Stimulated activated CD8-positive, alpha-beta memory T cell treated with anti-CD3 and anti-CD28 coated beads, Interleukin-15, amount 100 ng/mL, for 24 hours (primary cell): Measurements from ENCODE around the gene ALX4.

ENCODE experiments used
- DNase-seq: peaks from one replicate; pipeline ENCODE4 v3.0.0-alpha.2; 2020; ENCODE audit warnings: low read depth

Gene ALX4

DNA sequence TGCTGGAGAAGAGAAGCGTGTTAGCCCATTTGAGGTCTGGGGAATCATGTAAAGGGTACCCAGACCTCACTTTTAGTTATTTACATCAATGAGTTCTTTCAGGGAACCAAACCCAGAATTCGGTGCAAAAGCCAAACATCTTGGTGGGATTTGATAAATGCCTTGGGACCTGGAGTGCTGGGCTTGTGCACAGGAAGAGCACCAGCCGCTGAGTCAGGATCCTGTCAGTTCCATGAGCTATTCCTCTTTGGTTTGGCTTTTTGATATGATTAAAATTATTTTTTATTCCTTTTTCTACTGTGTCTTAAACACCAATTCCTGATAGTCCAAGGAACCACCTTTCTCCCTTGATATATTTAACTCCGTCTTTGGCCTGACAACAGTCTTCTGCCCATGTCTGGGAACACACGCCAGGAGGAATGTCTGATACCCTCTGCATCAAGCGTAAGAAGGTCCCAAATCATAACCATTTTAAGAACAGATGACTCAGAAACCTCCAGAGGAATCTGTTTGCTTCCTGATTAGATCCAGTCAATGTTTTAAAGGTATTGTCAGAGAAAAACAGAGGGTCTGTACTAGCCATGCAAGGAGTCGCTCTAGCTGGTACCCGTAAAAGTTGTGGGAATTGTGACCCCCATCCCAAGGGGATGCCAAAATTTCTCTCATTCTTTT is 65.2 kb downstream of the ALX4 start:
- DNase-seq: no peak

DNA sequence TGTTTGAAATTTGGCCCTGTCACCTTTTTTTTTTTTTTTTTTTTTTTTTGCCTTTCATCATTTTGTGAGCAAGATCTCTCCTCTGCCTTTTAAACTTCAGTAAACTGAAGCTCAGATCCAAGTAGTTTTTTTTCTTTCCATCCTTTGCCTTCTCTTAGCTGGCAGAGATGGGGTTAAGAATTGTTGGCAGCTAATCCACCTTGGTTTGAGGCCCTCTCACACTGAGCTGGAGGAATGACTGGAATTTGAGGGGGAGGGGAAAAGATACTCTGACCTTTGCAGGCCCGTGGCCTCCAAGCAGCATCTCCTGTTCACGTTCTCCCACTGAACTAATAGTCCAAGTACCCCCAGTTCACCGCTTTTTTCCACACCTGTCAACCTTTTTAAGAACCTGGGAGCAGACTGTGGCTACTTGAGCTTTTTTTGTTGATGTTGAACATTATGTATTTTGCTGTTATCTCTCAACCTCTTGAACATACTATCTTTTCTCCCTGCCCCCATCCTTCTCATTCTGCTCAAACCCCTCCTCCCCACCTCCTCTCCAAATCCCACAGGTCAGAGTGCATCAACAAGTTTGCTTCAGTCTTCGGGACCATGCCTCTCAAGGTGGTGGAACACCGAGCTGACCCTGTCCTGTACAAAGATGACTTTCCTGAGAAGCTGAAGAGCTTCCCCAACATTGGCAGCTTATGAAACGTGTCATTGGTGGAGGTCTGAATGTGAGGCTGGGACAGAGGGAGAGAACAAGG is 66.2 kb downstream of the ALX4 start:
- no peak for DNase-seq

DNA sequence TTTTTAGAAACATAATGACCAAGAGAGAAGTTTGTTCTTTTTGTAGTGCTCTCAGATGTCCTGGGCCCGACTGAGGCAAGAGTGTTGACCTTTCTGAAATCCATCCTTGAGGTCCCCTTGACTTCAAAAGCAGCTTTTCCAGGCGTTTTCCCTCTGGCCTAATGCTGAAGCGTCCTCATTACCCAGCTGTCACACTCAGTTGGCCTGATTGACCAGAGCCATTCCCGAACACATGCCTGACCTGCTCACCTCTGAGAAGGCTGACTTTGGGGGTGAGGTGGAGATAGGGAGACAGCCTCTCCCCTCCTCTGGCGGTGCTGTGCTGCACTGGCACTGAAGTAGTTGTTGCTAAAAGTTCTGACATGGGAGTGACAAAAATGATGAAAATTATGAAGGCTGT is 66.9 kb downstream of the ALX4 start:
- no peak for DNase-seq

DNA sequence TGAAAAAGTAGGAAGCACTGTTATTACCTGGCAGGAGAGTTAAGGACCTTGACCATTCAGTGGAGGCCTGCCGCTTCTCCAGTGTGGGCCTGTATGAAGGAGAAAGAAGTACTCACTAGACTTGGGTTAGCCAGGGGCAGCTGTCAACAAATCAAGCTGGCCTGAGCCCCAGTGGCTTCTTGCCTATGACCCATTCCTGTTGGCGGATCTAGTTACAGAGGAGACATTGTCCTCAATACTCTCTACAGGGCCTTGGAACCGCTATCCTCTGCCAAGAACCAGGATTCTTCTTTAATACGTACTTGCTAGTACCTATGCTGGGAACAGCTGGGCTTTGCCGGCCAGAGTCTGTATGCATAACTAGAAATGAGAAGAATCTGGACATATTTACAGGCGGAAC is 68.1 kb downstream of the ALX4 start:
- no peak for DNase-seq

DNA sequence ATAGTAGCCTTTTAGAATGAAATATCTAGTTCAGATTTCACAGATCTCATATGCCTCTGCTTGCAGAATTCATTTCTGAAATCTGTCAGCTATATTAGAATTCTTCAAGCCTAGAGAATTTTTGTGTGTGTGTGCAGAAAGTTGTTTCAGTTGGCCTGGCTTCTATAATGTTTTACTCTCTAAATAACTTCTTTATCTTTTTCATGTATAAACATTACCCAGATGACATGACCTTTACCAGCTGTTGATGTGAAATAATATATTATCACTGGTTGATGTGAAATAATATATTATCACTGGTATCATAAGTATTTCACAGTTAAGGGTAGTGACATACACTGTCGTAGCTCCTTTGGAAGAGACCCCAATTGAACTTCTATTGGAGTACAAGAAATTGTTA is 72.8 kb downstream of the ALX4 start:
- DNase-seq: no peak

DNA sequence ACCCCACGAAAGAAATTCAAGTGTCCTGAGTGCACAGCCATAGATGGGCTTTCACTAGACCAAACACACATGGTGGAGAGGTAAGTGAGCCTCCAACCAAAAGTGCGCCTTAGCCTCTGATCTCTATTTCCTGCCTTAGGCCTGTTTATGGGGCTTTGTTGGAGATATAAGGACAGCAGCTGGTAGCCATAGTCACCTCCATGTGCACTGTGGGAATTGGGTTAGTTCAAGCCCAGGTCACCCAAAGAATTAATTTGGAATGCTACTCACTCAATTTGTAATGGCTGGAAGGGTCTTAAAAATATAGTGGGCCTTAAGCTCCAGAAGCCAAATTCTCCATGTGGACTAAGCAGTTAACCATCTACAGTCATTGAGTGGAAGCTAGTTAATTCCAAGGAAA is 73.6 kb downstream of the ALX4 start:
- no peak for DNase-seq

DNA sequence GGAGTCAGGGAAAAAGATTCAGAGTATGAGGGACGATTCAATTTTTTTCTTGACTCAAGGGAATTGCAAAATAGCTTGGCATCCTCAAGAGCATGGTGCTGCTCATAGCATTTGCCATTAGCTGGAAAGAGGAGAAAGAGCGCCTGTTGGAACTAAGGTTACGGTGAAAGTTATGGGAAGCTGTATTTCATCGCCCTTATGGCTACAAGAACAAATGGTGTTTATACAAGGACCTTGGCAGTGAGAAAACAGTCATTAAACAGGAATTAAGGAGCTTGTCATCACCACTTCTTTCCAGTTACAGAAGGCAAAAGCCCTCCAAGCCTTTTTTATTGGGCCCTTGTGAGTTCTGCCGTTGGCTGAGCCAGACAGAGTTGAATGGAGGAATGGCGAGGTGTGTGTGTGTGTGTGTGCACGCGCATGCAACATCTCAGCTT is 74.2 kb downstream of the ALX4 start:
- DNase-seq: no peak

DNA sequence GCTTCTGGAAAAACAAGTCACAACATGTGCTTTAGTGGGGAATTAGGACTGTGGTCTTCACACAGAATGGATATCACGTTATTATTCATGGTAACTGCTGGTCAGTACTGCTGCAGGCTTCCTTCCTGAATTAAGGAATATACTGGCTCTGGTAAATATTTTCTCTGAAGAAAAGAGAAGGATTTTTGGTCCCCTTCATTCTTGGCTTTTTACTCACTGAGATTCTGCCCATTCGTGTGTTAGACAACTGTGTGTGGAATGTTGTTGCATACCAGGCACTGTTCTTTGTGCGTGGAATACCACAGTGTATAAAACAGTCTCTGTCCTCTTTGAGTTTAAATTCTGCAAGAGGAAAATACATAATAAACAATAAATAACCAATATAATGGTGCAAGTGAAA is 80.3 kb downstream of the ALX4 start:
- no peak for DNase-seq

DNA sequence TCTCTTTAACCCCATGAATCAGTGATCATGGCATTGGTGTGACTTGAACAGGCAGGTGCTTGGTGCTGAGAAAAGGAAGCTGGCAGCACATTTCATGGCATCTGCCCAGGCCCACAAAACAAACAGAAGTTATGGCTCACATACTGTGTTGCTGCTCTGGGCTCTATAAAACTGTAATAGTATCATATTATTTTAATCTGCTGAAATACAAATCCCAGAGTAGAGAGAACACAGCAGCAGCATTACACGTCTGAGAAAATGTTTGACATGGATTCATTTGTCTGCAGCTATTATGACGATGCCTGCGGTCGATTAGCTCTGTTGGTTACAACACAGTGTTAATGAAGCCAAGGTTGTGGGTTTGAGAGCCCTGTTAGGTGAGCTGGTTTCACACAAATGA is 80.8 kb downstream of the ALX4 start:
- DNase-seq: no peak

DNA sequence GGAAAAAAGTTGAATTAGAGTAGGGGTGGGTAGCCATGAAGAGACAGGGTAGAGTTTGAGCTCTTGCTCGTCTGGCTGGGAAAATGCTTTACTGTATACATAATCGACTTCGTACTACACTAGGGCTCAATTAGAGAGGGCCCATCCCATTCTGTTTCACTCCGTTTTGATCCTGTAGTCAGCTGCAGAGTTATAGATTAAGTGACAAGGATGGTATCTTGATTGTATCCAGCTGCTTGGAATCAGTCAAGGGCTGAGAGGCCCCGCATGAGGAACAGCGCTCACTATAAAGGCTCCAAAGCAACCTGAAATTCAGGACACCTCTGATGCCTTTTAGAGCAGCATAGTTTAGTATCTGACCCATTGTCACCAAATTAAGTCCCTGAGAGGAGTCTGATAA is 81.6 kb downstream of the ALX4 start:
- DNase-seq: no peak

DNA sequence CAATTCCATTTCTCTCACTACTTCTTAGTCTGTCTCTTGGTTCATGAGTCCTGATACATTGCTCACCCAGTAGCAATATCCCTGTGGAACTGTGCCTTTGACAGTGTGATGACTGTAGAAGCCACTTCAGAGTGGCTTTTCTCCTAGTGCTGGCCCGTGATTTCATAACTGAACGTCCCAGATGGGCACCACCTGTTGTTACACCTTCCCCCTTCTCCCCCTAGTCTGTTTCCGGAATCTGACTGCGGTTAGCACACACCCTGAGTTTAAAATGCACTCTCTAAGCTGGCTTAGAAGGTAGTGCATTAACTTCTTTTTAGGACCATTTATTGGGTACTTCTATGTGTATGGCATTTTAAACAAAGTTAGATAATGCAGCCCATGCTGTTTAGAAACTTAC is 83.0 kb downstream of the ALX4 start:
- DNase-seq: no peak

DNA sequence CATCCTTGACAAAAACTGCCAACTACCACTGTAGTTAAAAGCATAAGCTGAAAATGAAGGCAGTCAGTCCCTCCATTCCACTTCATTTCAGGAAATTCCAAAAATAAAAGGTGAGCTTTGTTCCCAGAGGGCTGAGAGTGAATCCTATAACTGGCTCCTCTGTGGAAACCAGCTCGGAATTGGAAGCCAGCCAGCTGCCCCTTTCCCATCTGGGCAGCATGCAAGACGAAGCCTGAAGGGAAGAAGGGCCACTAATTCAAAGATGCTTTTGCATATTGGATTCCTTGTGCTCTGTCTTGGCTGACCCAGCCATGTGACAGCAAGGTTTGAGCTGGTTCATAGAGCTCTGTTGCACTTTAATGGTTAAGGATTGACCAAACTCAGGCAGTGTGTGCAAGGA is 83.4 kb downstream of the ALX4 start:
- DNase-seq: no peak

DNA sequence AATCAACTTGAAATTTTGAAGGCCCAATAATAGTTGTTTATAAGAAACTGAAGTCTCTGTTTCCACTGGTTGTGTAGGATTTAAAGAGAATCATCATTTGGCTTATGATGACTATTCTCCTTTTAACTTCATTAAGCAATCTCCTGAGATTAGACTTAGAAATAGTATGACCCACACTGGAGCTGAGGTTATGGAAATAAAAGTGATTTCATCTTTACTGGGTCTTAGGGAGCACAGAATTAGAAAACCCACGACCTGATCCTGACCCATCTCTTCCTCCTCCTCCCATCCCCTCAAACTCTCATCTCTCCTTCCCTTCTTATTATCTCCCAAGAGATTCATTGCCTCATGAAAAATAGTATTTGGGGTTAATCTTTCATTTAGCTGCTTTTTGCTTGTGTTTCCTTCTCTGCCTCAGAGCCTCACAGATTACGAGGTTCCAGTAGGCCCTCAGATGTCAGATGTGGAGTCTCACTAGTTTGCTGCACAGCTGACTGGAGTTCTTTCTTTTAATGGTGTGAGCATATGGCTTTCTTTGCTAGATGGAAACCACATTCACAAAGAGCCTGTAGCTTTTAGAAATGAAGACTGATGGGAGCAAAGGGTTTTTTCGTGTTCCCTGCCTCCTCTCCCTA is 85.0 kb downstream of the ALX4 start:
- no peak for DNase-seq

DNA sequence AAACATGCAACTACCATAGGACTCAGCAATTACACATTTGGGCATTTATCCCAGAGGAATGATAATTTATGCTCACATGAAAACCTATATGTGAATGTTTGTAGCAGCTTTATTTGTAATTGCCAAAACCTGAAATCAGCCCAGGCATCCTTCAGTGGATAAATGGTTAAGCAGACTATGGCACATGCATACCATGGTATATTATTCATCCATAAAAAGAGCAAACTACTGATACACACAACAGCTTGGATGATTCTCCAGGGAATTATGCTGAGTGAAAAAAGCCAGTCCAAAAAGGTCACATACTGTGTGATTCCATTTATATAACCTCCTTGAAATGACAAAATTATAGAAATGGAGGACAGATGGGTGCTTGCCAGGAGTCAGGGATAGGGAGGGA is 86.7 kb downstream of the ALX4 start:
- no peak for DNase-seq

DNA sequence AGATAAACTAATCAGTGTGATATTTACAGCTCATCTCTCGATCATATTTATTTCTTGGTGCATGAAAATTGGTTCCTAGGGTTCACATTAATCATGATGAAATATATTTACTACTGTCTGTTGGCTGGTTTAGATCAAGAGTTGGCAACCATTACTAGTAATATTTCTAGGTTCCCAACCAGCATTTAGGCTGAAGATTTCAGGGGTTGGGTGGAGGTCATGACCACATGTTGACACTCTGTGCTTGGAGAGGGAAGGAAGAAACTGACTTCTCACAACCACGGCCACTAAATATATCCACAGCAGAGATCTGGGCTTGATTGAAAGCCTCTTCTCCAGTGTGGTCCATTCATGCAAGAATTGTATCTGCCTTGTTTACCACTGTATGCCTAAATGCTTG is 87.9 kb downstream of the ALX4 start:
- no peak for DNase-seq

DNA sequence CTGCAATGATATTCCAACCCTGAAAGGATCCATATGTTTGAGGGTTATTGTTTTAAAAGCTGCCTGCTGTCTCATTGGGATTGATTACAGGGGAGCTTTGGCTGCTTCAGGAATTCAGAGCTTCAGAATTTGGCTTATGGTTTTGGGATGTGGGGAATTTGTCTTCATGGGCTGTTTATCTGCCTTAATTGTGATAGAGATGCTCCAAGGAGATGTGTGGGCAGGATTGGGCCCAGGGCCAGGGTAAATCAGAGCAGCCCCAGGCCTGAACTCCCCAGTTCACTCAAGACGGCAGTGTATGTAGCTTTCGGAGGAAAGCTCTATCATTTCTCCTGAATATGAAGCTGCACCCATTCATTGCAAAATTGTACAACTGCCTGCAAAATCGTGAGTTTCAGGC is 88.5 kb downstream of the ALX4 start:
- no peak for DNase-seq

DNA sequence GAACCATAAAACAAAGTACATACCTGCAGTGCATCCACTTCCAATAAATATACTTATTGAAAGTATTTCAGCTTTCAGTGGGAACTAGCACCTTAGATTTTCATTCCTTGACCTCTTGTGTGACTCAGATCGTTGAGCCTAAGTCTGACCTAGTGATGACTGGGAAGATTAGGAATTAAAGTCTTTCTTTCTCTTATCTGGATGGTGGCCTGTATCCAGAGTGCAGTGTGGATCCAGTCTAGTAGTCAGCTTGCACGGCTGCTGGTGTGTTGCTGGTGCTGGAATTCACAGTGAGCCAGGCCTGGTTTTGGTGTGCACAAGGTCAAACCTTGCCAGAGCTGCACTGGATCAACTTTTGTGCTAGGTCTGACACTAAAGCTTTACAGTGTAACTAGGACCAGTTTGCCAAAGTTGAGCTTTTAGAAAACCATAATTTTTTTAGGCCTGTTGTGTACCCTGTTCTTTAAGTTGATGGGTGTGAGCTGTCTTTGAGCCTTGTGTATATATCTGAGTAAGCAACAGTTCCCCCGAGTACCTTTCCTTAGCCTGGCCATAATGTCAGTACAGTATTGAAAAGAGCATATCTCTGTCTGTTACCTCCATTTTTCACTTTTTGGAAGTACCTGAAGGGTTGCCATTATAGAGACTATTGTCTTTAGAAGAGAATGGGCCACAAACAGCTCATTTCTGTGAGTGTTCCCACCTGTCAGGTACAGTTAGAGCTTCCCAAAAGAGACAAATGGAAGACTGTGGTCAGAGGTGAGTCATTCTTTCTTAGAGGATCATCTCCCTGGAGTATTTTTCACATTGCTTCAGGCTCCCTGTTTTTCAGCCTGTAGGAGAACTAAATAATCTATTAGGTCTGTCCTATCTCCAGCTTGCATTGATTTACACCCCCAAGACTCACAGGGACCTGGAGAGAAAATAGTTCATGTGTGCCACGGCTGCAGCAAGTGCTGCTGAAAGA is 89.8 kb downstream of the ALX4 start:
- DNase-seq: no peak

DNA sequence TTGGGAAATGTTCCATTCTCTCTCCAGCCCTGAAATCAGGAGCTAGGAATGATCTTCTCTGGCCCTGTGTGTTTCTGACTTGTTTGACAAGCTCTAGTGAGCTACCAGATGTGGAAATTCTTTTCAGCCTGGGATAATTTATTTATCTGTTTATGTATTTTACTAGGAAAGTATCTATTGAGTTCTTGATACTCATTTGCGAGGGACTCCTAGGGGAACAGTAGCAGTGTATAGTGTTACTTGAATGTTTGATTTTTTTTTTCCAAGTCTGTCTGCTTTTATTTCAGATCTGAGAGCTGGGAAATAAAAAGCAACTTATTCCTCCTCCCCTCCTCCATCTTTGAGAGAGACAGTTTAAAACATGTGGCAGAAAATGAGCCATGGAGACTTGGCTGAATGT is 92.5 kb downstream of the ALX4 start:
- no peak for DNase-seq

DNA sequence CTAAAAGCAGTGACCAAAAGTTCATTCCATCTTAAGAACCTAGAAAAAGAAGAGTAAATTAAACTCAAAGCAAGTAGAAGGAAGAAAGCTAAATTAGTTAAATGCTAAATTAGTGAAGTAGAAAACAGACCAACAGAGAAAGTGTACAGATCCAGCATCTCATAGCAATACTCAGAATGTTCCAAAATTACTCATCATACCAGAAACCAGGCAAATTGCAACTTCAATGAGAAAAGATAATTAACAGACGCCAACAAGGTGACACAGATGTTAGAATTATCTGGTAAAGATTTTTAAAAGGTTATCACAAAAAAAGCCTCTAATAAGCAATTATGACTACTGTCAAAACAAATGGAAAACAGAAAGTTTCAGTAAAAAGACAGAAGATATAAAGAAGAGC is 96.8 kb downstream of the ALX4 start:
- DNase-seq: no peak

DNA sequence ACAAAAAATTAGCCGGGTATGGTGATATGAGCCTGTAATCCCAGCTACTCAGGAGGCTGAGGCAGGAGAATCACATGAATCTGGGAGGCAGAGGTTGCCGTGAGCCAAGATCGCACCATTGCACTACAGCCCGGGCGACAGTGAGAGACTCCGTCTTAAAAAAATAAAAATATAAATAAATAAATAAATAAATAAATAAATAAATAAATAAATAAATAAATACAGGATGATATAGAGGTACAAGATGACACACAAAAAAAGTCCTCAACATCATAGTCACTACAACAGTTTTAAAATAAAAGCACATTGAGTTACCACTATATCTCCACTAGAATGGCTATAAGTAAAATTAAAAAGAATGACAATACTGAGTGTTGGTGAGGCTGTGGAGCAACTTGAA is 97.8 kb downstream of the ALX4 start:
- no peak for DNase-seq
